Panc1 (cell line): ENCODE measurements around the gene TMEFF2. TPM values are rescaled to one million over a fixed set of nuclear protein-coding genes. Genes with fewer than 3 reads are reported as not detected.

Experiments used
- ATAC-seq: fragments of 200-7000 bp; cut with Tn5 transposase; 2 replicates; pipeline ENCODE4 v1.9.1; 2020; ENCODE audit warnings: mild to moderate bottlenecking, moderate library complexity
- BruUV-seq: library from RNA; stranded (reverse); fragments of 400-500 nt; replicated peaks from 2 replicates; lab custom pipeline; 2021; lab: Mats Ljungman, UMichigan
- CTCF ChIA-PET: fragments of 300-600 bp; sonication (Branson Sonifier 250); formaldehyde crosslinking; loops from one replicate; lab custom pipeline; 2022; ENCODE audit warnings: antibody characterized with exemption; lab: Charles Lee
- POLR2A ChIA-PET: fragments of 300-600 bp; sonication (Branson Sonifier 250); formaldehyde crosslinking; loops from one replicate; lab custom pipeline; 2022; ENCODE audit warnings: antibody characterized with exemption; lab: Charles Lee
- DNase-seq: peaks from one replicate; pipeline ENCODE4 v3.0.0-alpha.2; 2010; ENCODE audit warnings: low read depth, low spot score
- H3K27ac ChIP-seq: 2 replicates; pipeline ENCODE4 v1.5.1; 2011; ENCODE audit warnings: mild to moderate bottlenecking, low read length, inconsistent platforms
- H3K27me3 ChIP-seq: fragments of 200-500 bp; sonication (Bioruptor generic); 2 replicates; pipeline ENCODE4 v1.6.0; 2014; ENCODE audit warnings: low read length, inconsistent platforms; ENCODE audit not compliant: control insufficient read depth, insufficient read depth
- H3K36me3 ChIP-seq: fragments of 200-500 bp; sonication (Bioruptor generic); 2 replicates; pipeline ENCODE4 v1.5.1; 2014; ENCODE audit warnings: inconsistent platforms, mild to moderate bottlenecking, low read length, moderate library complexity; ENCODE audit not compliant: control insufficient read depth, insufficient read depth
- H3K4me1 ChIP-seq: 2 replicates; pipeline ENCODE4 v1.5.1; 2011; ENCODE audit warnings: inconsistent platforms, mild to moderate bottlenecking, low read length, moderate library complexity; ENCODE audit not compliant: control insufficient read depth, insufficient read depth
- H3K4me3 ChIP-seq, 2 experiments: 2 replicates each; pipeline ENCODE4 v1.5.1; 2011 to 2012; ENCODE audit warnings: low read depth in 2 of 2, low read length in 2 of 2, mild to moderate bottlenecking in 2 of 2, inconsistent platforms in 1 of 2, moderate library complexity in 1 of 2
- H3K9me3 ChIP-seq: fragments of 200-500 bp; sonication (Bioruptor generic); 2 replicates; pipeline ENCODE4 v1.5.1; 2014; ENCODE audit warnings: low read depth, mild to moderate bottlenecking, inconsistent platforms, low read length, moderate library complexity; ENCODE audit not compliant: control insufficient read depth, insufficient read depth
- POLR2AphosphoS5 ChIP-seq: IDR thresholded peaks from 2 replicates; pipeline ENCODE4 v1.6.1; 2012; ENCODE audit warnings: mild to moderate bottlenecking, low read depth, low read length, moderate library complexity
- SIN3A ChIP-seq: IDR thresholded peaks from 2 replicates; pipeline ENCODE4 v1.6.1; 2012; ENCODE audit warnings: low read depth, mild to moderate bottlenecking, low read length, moderate library complexity, borderline replicate concordance; ENCODE audit not compliant: insufficient read depth
- TCF7L2 ChIP-seq: IDR thresholded peaks from 2 replicates; pipeline ENCODE4 v1.6.1; 2011; ENCODE audit warnings: mild to moderate bottlenecking, low read depth, low read length, inconsistent platforms
- in situ Hi-C: cut with HindIII; loops from 2 replicates; pipeline ENCODE4 v1.10.0; 2016; ENCODE audit warnings: low sequenced_read_pairs, low pct_unique_long_range_greater_than_20kb
- intact Hi-C: fragments of 100-400 bp; cut with micrococcal nuclease; formaldehyde crosslinking; loops from one replicate; pipeline ENCODE4 v1.10.0; 2022; ENCODE audit not compliant: unreplicated experiment
- total RNA-seq: library from RNA; stranded (reverse); gene quantifications from one replicate; pipeline ENCODE4 v1.2.1, GENCODE V29; 2021; ENCODE audit not compliant: unreplicated experiment
- TF ChIP-seq, protein P1 (sequence below): fragments of 450-650 bp; IDR thresholded peaks from 2 replicates; pipeline ENCODE4 v1.5.1; 2017; ENCODE audit warnings: mild to moderate bottlenecking
- TF ChIP-seq, protein P2 (sequence below), 2 experiments: IDR thresholded peaks; 2 replicates each; pipeline ENCODE4 v1.6.1; 2011 to 2012; ENCODE audit warnings: low read depth in 2 of 2, control low read depth in 1 of 2, low read length in 1 of 2, mild to moderate bottlenecking in 1 of 2, moderate library complexity in 1 of 2; ENCODE audit not compliant: insufficient read depth in 1 of 2

TMEFF2 gene
- total RNA-seq, 1 experiment from 2014 or later: 1.5 TPM

DNA sequence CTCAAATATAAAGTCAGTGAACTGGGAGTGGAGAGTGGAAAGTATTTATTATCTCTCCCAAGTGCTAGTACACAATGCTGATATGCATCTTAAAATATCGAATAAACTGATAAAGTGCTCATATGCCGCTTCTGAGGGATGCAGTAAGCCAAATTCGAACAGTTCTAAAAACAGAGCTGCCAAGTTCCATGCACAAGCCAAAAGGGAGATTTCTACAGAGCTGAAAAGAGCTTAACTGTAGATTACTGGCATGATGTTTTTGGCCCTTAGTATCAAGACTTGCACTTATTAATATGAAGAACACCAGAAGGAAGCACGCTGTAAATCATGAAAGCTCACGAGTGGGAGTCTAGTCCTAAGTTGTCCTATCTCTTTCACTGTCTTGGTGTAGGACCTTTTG lies 7.9 kb downstream of the TMEFF2 start:
- TF ChIP-seq TCF7L2: no peak
- TF ChIP-seq, protein P1, sequence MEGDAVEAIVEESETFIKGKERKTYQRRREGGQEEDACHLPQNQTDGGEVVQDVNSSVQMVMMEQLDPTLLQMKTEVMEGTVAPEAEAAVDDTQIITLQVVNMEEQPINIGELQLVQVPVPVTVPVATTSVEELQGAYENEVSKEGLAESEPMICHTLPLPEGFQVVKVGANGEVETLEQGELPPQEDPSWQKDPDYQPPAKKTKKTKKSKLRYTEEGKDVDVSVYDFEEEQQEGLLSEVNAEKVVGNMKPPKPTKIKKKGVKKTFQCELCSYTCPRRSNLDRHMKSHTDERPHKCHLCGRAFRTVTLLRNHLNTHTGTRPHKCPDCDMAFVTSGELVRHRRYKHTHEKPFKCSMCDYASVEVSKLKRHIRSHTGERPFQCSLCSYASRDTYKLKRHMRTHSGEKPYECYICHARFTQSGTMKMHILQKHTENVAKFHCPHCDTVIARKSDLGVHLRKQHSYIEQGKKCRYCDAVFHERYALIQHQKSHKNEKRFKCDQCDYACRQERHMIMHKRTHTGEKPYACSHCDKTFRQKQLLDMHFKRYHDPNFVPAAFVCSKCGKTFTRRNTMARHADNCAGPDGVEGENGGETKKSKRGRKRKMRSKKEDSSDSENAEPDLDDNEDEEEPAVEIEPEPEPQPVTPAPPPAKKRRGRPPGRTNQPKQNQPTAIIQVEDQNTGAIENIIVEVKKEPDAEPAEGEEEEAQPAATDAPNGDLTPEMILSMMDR: no peak
- TF ChIP-seq POLR2AphosphoS5: no peak
- TF ChIP-seq, protein P2, sequence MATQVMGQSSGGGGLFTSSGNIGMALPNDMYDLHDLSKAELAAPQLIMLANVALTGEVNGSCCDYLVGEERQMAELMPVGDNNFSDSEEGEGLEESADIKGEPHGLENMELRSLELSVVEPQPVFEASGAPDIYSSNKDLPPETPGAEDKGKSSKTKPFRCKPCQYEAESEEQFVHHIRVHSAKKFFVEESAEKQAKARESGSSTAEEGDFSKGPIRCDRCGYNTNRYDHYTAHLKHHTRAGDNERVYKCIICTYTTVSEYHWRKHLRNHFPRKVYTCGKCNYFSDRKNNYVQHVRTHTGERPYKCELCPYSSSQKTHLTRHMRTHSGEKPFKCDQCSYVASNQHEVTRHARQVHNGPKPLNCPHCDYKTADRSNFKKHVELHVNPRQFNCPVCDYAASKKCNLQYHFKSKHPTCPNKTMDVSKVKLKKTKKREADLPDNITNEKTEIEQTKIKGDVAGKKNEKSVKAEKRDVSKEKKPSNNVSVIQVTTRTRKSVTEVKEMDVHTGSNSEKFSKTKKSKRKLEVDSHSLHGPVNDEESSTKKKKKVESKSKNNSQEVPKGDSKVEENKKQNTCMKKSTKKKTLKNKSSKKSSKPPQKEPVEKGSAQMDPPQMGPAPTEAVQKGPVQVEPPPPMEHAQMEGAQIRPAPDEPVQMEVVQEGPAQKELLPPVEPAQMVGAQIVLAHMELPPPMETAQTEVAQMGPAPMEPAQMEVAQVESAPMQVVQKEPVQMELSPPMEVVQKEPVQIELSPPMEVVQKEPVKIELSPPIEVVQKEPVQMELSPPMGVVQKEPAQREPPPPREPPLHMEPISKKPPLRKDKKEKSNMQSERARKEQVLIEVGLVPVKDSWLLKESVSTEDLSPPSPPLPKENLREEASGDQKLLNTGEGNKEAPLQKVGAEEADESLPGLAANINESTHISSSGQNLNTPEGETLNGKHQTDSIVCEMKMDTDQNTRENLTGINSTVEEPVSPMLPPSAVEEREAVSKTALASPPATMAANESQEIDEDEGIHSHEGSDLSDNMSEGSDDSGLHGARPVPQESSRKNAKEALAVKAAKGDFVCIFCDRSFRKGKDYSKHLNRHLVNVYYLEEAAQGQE (IDR thresholded peaks at IDR 0.05; ENCODE audit: insufficient read depth in 1 of 2, low read depth in 2 of 2, low read length in 1 of 2): no peak
- no peak for TF ChIP-seq SIN3A
- ChIA-PET CTCF (no interaction called here), POLR2A (no interaction called here)
- Histone ChIP-seq H3K27ac (no peak overlapping the region), H3K36me3 (no peaks in the 10 kb centered on the region), H3K4me1 (no peaks in the 10 kb centered on the region), H3K4me3 (no peak overlapping the region), H3K27me3 (no peaks in the 10 kb centered on the region; the same call in 1 of the 2 replicates), H3K9me3 (no peaks in the 10 kb centered on the region)
- DNase-seq (no peak), ATAC-seq (no peak)
- intact Hi-C loops (no loop called here), in situ Hi-C loops (no loop called here)
- no TSS peak for BruUV-seq

GRCh38 chr2:192184349-192184748 lies 10.4 kb downstream of the TMEFF2 start:
- TF ChIP-seq SIN3A (no peak), TCF7L2 (no peak), POLR2AphosphoS5 (no peak)
- TF ChIP-seq, protein P1: no peak
- TF ChIP-seq, protein P2 (IDR thresholded peaks at IDR 0.05; ENCODE audit: insufficient read depth in 1 of 2, low read depth in 2 of 2, low read length in 1 of 2): no peak
- Histone ChIP-seq H3K4me3 (no peak overlapping the region), H3K27ac (no peak overlapping the region), H3K9me3 (no peaks in the 10 kb centered on the region), H3K27me3 (no peaks in the 10 kb centered on the region; the same call in 1 of the 2 replicates), H3K36me3 (no peaks in the 10 kb centered on the region), H3K4me1 (no peaks in the 10 kb centered on the region)
- ATAC-seq (no peak), DNase-seq (no peak)
- BruUV-seq: no TSS peak
- CTCF ChIA-PET: no interaction called here
- intact Hi-C loops: no loop called here
- in situ Hi-C loops: no loop called here
- POLR2A ChIA-PET: interaction anchor here (0.9 kb wide), 1 partner anchor 14 kb away, joined by 3 read pairs; no protein-coding TSS in a partner anchor
